Measurements from ENCODE around the gene CRYL1.
A peak's percentile ranks its signal among the peaks of the same experiment; 100 is the strongest.

The CRYL1 gene

GRCh38 chr13:20525601-20526544 lies at the start of gene CRYL1:
Gene CRYL1 (minus strand): TSS chr13:20525857. CDS start chr13:20525794, 63 bp downstream.
- no peak for TF ChIP-seq CTCF (conservative IDR thresholded peaks at IDR 0.05; ENCODE audit: low read length)
- peak; percentile 48 for DNase-seq (ENCODE audit: low read depth)
- H3K4me3 ChIP-seq (ENCODE audit: low read length) = peak within 1 kb of the TSS; percentile 82

GRCh38 chr13:20573636-20574035 lies 48.0 kb upstream of the CRYL1 start:
- no peak for DNase-seq (ENCODE audit: low read depth)
- no peak overlapping the region for H3K4me3 ChIP-seq (ENCODE audit: low read length)
- no peak for TF ChIP-seq CTCF (conservative IDR thresholded peaks at IDR 0.05; ENCODE audit: low read length)

- no peak for DNase-seq (ENCODE audit: low read depth)
- no peak overlapping the region for H3K4me3 ChIP-seq (ENCODE audit: low read length)
- no peak for TF ChIP-seq CTCF (conservative IDR thresholded peaks at IDR 0.05; ENCODE audit: low read length)
Measured at GRCh38 chr13:20573186-20573585, 47.5 kb upstream of the CRYL1 start.

GRCh38 chr13:20571676-20572075 lies 46.0 kb upstream of the CRYL1 start:
- H3K4me3 ChIP-seq (ENCODE audit: low read length) = no peak overlapping the region
- DNase-seq (ENCODE audit: low read depth) = no peak
- TF ChIP-seq CTCF (conservative IDR thresholded peaks at IDR 0.05; ENCODE audit: low read length) = no peak

GRCh38 chr13:20570517-20570916 lies 44.9 kb upstream of the CRYL1 start:
- no peak for TF ChIP-seq CTCF (conservative IDR thresholded peaks at IDR 0.05; ENCODE audit: low read length)
- no peak overlapping the region for H3K4me3 ChIP-seq (ENCODE audit: low read length)
- DNase-seq (ENCODE audit: low read depth) = peak; percentile 69

- H3K4me3 ChIP-seq (ENCODE audit: low read length) = peak overlapping the region; percentile 78
- no peak for TF ChIP-seq CTCF (conservative IDR thresholded peaks at IDR 0.05; ENCODE audit: low read length)
- DNase-seq (ENCODE audit: low read depth) = peak; percentile 4
Measured at GRCh38 chr13:20567881-20568528, 42.3 kb upstream of the CRYL1 start.
